GM23338 (cell line): Measurements from ENCODE around the gene UBE2D1. TPM values are rescaled to one million over a fixed set of nuclear protein-coding genes. Genes with fewer than 3 reads are reported as not detected.

Experiments used
- CREB1 ChIP-seq: fragments of 250-450 bp; sonication (Bioruptor Pico); IDR thresholded peaks from 2 replicates; pipeline ENCODE4 v1.5.0; 2020; ENCODE audit warnings: low read depth, mild to moderate bottlenecking, moderate library complexity
- EZH2 ChIP-seq: fragments of 200-600 bp; sonication (generic); IDR thresholded peaks from one replicate; pipeline ENCODE4 v1.8.0; 2017; ENCODE audit warnings: antibody characterized with exemption, mild to moderate bottlenecking, low read depth; ENCODE audit not compliant: unreplicated experiment
- EZH2phosphoT487 ChIP-seq: fragments of 200-600 bp; sonication (generic); IDR thresholded peaks from one replicate; pipeline ENCODE4 v1.8.1; 2018; ENCODE audit warnings: antibody characterized with exemption; ENCODE audit not compliant: unreplicated experiment
- REST ChIP-seq: IDR thresholded peaks from one replicate; pipeline ENCODE4 v1.6.1; 2018; ENCODE audit warnings: antibody characterized with exemption; ENCODE audit not compliant: unreplicated experiment
- STAT1 ChIP-seq: IDR thresholded peaks from one replicate; pipeline ENCODE4 v1.6.1; 2016; ENCODE audit warnings: antibody characterized with exemption; ENCODE audit not compliant: unreplicated experiment
- ZNF114 ChIP-seq: fragments of 250-450 bp; sonication (Bioruptor Pico); IDR thresholded peaks from 2 replicates; pipeline ENCODE4 v1.5.0; 2020; ENCODE audit warnings: mild to moderate bottlenecking, moderate library complexity
- ZNF462 ChIP-seq: fragments of 250-450 bp; sonication (Bioruptor Pico); IDR thresholded peaks from 2 replicates; pipeline ENCODE4 v1.5.0; 2020; ENCODE audit warnings: mild to moderate bottlenecking, moderate library complexity
- polyA plus RNA-seq: library from polyadenylated mRNA; unstranded; fragments of >200 nt; fragmentation: Nextera tagmentation; extraction: Ambion mirVana; gene quantifications from 2 replicates; pipeline ENCODE4 v1.2.1, GENCODE V29; 2016
- total RNA-seq: library from RNA; depleted of rRNA; stranded (reverse); fragments of >200 nt; shearing (Covaris generic); gene quantifications from 2 replicates; pipeline ENCODE4 v1.2.3, GENCODE V29; 2014

The UBE2D1 gene
- total and polyA plus RNA-seq, 2 experiments from 2014 or later, result 39.5 to 64.9 TPM

- TF ChIP-seq ZNF462 (CRISPR knock-in tag), result no peak
- no peak for TF ChIP-seq ZNF114
- no peak for TF ChIP-seq CREB1 (CRISPR knock-in tag)
- no peak for TF ChIP-seq STAT1
- no peak for TF ChIP-seq EZH2
- TF ChIP-seq EZH2phosphoT487, result no peak
- no peak for TF ChIP-seq REST
These were observed 40.8 kb upstream of the UBE2D1 start (continued) for GRCh38 chr10:58293989-58294388.
